ENCODE data around the gene HUNK.

GRCh38 chr21:31893851-31894415, 21.1 kb downstream of the HUNK start:
- TF ChIP-seq RAD21 (IDR thresholded peaks at IDR 0.05; ENCODE audit: low read depth): no peak
- TF ChIP-seq, protein P1, sequence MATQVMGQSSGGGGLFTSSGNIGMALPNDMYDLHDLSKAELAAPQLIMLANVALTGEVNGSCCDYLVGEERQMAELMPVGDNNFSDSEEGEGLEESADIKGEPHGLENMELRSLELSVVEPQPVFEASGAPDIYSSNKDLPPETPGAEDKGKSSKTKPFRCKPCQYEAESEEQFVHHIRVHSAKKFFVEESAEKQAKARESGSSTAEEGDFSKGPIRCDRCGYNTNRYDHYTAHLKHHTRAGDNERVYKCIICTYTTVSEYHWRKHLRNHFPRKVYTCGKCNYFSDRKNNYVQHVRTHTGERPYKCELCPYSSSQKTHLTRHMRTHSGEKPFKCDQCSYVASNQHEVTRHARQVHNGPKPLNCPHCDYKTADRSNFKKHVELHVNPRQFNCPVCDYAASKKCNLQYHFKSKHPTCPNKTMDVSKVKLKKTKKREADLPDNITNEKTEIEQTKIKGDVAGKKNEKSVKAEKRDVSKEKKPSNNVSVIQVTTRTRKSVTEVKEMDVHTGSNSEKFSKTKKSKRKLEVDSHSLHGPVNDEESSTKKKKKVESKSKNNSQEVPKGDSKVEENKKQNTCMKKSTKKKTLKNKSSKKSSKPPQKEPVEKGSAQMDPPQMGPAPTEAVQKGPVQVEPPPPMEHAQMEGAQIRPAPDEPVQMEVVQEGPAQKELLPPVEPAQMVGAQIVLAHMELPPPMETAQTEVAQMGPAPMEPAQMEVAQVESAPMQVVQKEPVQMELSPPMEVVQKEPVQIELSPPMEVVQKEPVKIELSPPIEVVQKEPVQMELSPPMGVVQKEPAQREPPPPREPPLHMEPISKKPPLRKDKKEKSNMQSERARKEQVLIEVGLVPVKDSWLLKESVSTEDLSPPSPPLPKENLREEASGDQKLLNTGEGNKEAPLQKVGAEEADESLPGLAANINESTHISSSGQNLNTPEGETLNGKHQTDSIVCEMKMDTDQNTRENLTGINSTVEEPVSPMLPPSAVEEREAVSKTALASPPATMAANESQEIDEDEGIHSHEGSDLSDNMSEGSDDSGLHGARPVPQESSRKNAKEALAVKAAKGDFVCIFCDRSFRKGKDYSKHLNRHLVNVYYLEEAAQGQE (IDR thresholded peaks at IDR 0.05; ENCODE audit: low read depth): no peak
- no peak for TF ChIP-seq FOXM1 (IDR thresholded peaks at IDR 0.05; ENCODE audit: borderline replicate concordance, low read depth)
- no peak for TF ChIP-seq EGR1 (IDR thresholded peaks at IDR 0.05)
- TF ChIP-seq, protein P2, sequence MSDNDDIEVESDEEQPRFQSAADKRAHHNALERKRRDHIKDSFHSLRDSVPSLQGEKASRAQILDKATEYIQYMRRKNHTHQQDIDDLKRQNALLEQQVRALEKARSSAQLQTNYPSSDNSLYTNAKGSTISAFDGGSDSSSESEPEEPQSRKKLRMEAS (IDR thresholded peaks at IDR 0.05): no peak
